DND-41 (cell line): ENCODE results near the gene SPATA3.

Source experiments
- CTCF ChIP-seq: IDR thresholded peaks from 2 replicates; pipeline ENCODE4 v1.5.1; 2012; ENCODE audit warnings: borderline replicate concordance, low read length, moderate library complexity, mild to moderate bottlenecking; ENCODE audit not compliant: poor library complexity, severe bottlenecking; ENCODE audit errors: extremely low read depth
- EZH2 ChIP-seq: IDR thresholded peaks from 3 replicates; pipeline ENCODE4 v1.6.1; 2012; ENCODE audit warnings: borderline replicate concordance, low read depth, mild to moderate bottlenecking, moderate library complexity, low read length, inconsistent platforms; ENCODE audit not compliant: severe bottlenecking

GRCh38 chr2:230972046-230972445, 23.9 kb upstream of the SPATA3 start:
- TF ChIP-seq CTCF (no peak), EZH2 (no peak)
